Smooth muscle cell (in vitro differentiated cells): ENCODE data around the gene PRICKLE4. TPM values are rescaled to one million over a fixed set of nuclear protein-coding genes. Genes with fewer than 3 reads are reported as not detected.

Source experiments
- DNase-seq: peaks from one replicate; lab custom pipeline; 2025; ENCODE audit not compliant: unreplicated experiment; lab: John Stamatoyannopoulos, UW
- H2AFZ ChIP-seq: fragments of 200-600 bp; sonication (generic); 2 replicates; pipeline ENCODE4 v1.6.0; 2016; ENCODE audit warnings: antibody characterized with exemption, low read depth, mild to moderate bottlenecking
- H3F3A ChIP-seq: fragments of 200-600 bp; sonication (generic); 2 replicates; pipeline ENCODE4 v1.6.0; 2017; ENCODE audit warnings: antibody characterized with exemption, low read depth
- H3K27ac ChIP-seq: fragments of 200-600 bp; sonication (generic); 2 replicates; pipeline ENCODE4 v1.5.1; 2016; ENCODE audit warnings: low read depth, mild to moderate bottlenecking
- H3K27me3 ChIP-seq: fragments of 200-600 bp; sonication (generic); 2 replicates; pipeline ENCODE4 v1.6.1; 2016; ENCODE audit warnings: low read depth, mild to moderate bottlenecking
- H3K36me3 ChIP-seq: fragments of 200-600 bp; sonication (generic); 2 replicates; pipeline ENCODE4 v1.5.1; 2016; ENCODE audit warnings: low read depth
- H3K4me1 ChIP-seq: fragments of 200-600 bp; sonication (generic); 2 replicates; pipeline ENCODE4 v1.5.1; 2016; ENCODE audit warnings: low read depth
- H3K4me2 ChIP-seq: fragments of 200-600 bp; sonication (generic); 2 replicates; pipeline ENCODE4 v1.6.0; 2016; ENCODE audit warnings: mild to moderate bottlenecking
- H3K4me3 ChIP-seq: fragments of 200-600 bp; sonication (generic); 2 replicates; pipeline ENCODE4 v1.5.1; 2016; ENCODE audit warnings: mild to moderate bottlenecking
- H3K79me2 ChIP-seq: fragments of 200-600 bp; sonication (generic); 2 replicates; pipeline ENCODE4 v1.6.0; 2016; ENCODE audit warnings: low read depth, mild to moderate bottlenecking
- H3K9ac ChIP-seq: fragments of 200-600 bp; sonication (generic); 2 replicates; pipeline ENCODE4 v1.6.0; 2016; ENCODE audit warnings: low read depth
- H3K9me3 ChIP-seq: fragments of 200-600 bp; sonication (generic); replicated peaks from 2 replicates; pipeline ENCODE4 v1.5.1; 2016; ENCODE audit warnings: low read depth
- H4K20me1 ChIP-seq: fragments of 200-600 bp; sonication (generic); 2 replicates; pipeline ENCODE4 v1.6.0; 2016; ENCODE audit warnings: low read depth
- CTCF ChIP-seq: fragments of 200-600 bp; sonication (generic); IDR thresholded peaks from 2 replicates; pipeline ENCODE4 v1.5.1; 2017; ENCODE audit warnings: borderline replicate concordance, mild to moderate bottlenecking, antibody characterized with exemption; ENCODE audit not compliant: insufficient read depth, poor library complexity, severe bottlenecking
- WGBS: methylation state at CpG from one replicate; pipeline ENCODE4 v1.1.7; 2016; ENCODE audit warnings: low lambda C conversion rate; 5-methylcytosine and 5-hydroxymethylcytosine counted together
- polyA plus RNA-seq: library from polyadenylated mRNA; unstranded; fragments of >200 nt; fragmentation: Nextera tagmentation; extraction: Ambion mirVana; gene quantifications from 2 replicates; pipeline ENCODE4 v1.2.1, GENCODE V29; 2016
- total RNA-seq: library from RNA; depleted of rRNA; stranded (reverse); fragments of >200 nt; gene quantifications from 2 replicates; pipeline ENCODE4 v1.2.3, GENCODE V29; 2014

The PRICKLE4 gene
- total and polyA plus RNA-seq, 2 experiments from 2014 or later = 2.0 TPM; not detected in 1

- Histone ChIP-seq H3K79me2 (no peaks in the 10 kb centered on the region), H4K20me1 (no peaks in the 10 kb centered on the region), H3K4me1 (no peaks in the 10 kb centered on the region), H3K4me3 (no peak overlapping the region), H3K9ac (no peak overlapping the region), H3K27me3 (no peaks in the 10 kb centered on the region), H3K9me3 (no peaks in the 10 kb centered on the region), H3K36me3 (no peaks in the 10 kb centered on the region), H3K4me2 (no peak overlapping the region), H3K27ac (no peak overlapping the region), H3F3A (no peaks in the 10 kb centered on the region), H2AFZ (no peak overlapping the region)
- DNase-seq = no peak
- 98% methylated on average over 6 of the region's 6 CpGs for WGBS
- no peak for TF ChIP-seq CTCF
Measured at GRCh38 chr6:41748102-41748477, 32.5 kb upstream of the PRICKLE4 start.

- H3K4me1 ChIP-seq = no peaks in the 10 kb centered on the region
- DNase-seq = no peak
- no peaks in the 10 kb centered on the region for H3K9me3 ChIP-seq
- H3K36me3 ChIP-seq = no peaks in the 10 kb centered on the region
- H3K4me2 ChIP-seq = no peak overlapping the region
- no peak for TF ChIP-seq CTCF
- no peaks in the 10 kb centered on the region for H3K27me3 ChIP-seq
- 79% methylated on average over 3 of the region's 3 CpGs for WGBS
- H4K20me1 ChIP-seq = no peaks in the 10 kb centered on the region
- no peak overlapping the region for H3K27ac ChIP-seq
- no peaks in the 10 kb centered on the region for H3F3A ChIP-seq
- H2AFZ ChIP-seq = no peak overlapping the region
- H3K4me3 ChIP-seq = no peak overlapping the region
- no peaks in the 10 kb centered on the region for H3K79me2 ChIP-seq
- H3K9ac ChIP-seq = no peak overlapping the region
Measured at GRCh38 chr6:41748542-41748941, 32.0 kb upstream of the PRICKLE4 start.

- H2AFZ ChIP-seq = no peak overlapping the region
- no peaks in the 10 kb centered on the region for H3K36me3 ChIP-seq
- no peak for DNase-seq
- TF ChIP-seq CTCF = no peak
- no peak overlapping the region for H3K4me2 ChIP-seq
- no peaks in the 10 kb centered on the region for H3F3A ChIP-seq
- H4K20me1 ChIP-seq = no peaks in the 10 kb centered on the region
- no peaks in the 10 kb centered on the region for H3K9me3 ChIP-seq
- H3K79me2 ChIP-seq = no peaks in the 10 kb centered on the region
- no peaks in the 10 kb centered on the region for H3K4me1 ChIP-seq
- WGBS = 95% methylated on average over 3 of the region's 3 CpGs
- no peak overlapping the region for H3K4me3 ChIP-seq
- H3K27ac ChIP-seq = no peak overlapping the region
- no peak overlapping the region for H3K9ac ChIP-seq
- H3K27me3 ChIP-seq = peaks cover 8% of the 10 kb centered on the region
Measured at GRCh38 chr6:41750374-41750773, 30.2 kb upstream of the PRICKLE4 start.

- H2AFZ ChIP-seq = no peak overlapping the region
- DNase-seq = no peak
- WGBS = 81% methylated on average over 4 of the region's 4 CpGs
Measured at GRCh38 chr6:41755895-41756294, 24.7 kb upstream of the PRICKLE4 start.

More at GRCh38 chr6:41755895-41756294, 24.7 kb upstream of the PRICKLE4 start:
- Histone ChIP-seq H3F3A (no peaks in the 10 kb centered on the region), H3K79me2 (no peaks in the 10 kb centered on the region), H3K36me3 (no peaks in the 10 kb centered on the region), H3K4me3 (no peak overlapping the region), H3K27me3 (peaks cover 8% of the 10 kb centered on the region), H3K9ac (no peak overlapping the region), H4K20me1 (no peaks in the 10 kb centered on the region), H3K9me3 (no peaks in the 10 kb centered on the region), H3K4me2 (no peak overlapping the region), H3K27ac (no peak overlapping the region), H3K4me1 (no peaks in the 10 kb centered on the region)
- no peak for TF ChIP-seq CTCF
